Fibroblast of lung (primary cell): ENCODE data around the gene CELF2. TPM values are rescaled to one million over a fixed set of nuclear protein-coding genes. Genes with fewer than 3 reads are reported as not detected.

ENCODE experiments used
- DNase-seq, 2 donors: peaks; one replicate each; pipeline versions ENCODE4 v3.0.0 to v3.0.0-alpha.2; 2010; ENCODE audit warnings: low read depth in 2 of 2
- H2AFZ ChIP-seq: 2 replicates; pipeline ENCODE4 v1.5.1; 2012; ENCODE audit warnings: low read length, control low read depth, inconsistent platforms
- H3K27ac ChIP-seq: 2 replicates; pipeline ENCODE4 v1.5.1; 2011; ENCODE audit warnings: low read length, control low read depth; ENCODE audit not compliant: insufficient read depth
- H3K27me3 ChIP-seq: 2 replicates; pipeline ENCODE4 v1.5.1; 2011; ENCODE audit warnings: mild to moderate bottlenecking, low read length; ENCODE audit not compliant: control insufficient read depth, insufficient read depth
- H3K36me3 ChIP-seq: 2 replicates; pipeline ENCODE4 v1.5.1; 2011; ENCODE audit warnings: low read length; ENCODE audit not compliant: control insufficient read depth, insufficient read depth
- H3K4me1 ChIP-seq: 2 replicates; pipeline ENCODE4 v1.5.1; 2011; ENCODE audit warnings: low read length; ENCODE audit not compliant: control insufficient read depth, insufficient read depth; ENCODE audit errors: extremely low read depth
- H3K4me2 ChIP-seq: 2 replicates; pipeline ENCODE4 v1.5.1; 2011; ENCODE audit warnings: low read length, control low read depth; ENCODE audit not compliant: insufficient read depth; ENCODE audit errors: extremely low read depth
- H3K4me3 ChIP-seq, 4 experiments: fragments of 200-600 bp in 1 of 4; sonication (generic) in 1 of 4; replicated peaks in 1 of 4; 2 replicates each; pipeline ENCODE4 v1.5.1; 2011 to 2016; ENCODE audit warnings: low read length in 4 of 4, low read depth in 3 of 4, mild to moderate bottlenecking in 3 of 4, control low read depth in 2 of 4, inconsistent platforms in 1 of 4, mixed read lengths in 1 of 4; ENCODE audit not compliant: insufficient read depth in 1 of 4; ENCODE audit errors: control extremely low read depth in 1 of 4
- H3K79me2 ChIP-seq: 2 replicates; pipeline ENCODE4 v1.5.1; 2012; ENCODE audit warnings: mild to moderate bottlenecking, low read length, inconsistent platforms; ENCODE audit not compliant: control insufficient read depth, insufficient read depth
- H3K9ac ChIP-seq: 2 replicates; pipeline ENCODE4 v1.5.1; 2011; ENCODE audit warnings: mild to moderate bottlenecking, low read length, control low read depth; ENCODE audit not compliant: insufficient read depth
- H3K9me3 ChIP-seq: 2 replicates; pipeline ENCODE4 v1.5.1; 2012; ENCODE audit warnings: low read depth, low read length; ENCODE audit not compliant: control insufficient read depth, insufficient read depth
- H4K20me1 ChIP-seq: 2 replicates; pipeline ENCODE4 v1.5.1; 2011; ENCODE audit warnings: low read length; ENCODE audit not compliant: control insufficient read depth, insufficient read depth; ENCODE audit errors: extremely low read depth
- EZH2 ChIP-seq: IDR thresholded peaks from 2 replicates; pipeline ENCODE4 v1.5.1; 2012; ENCODE audit warnings: low read length, control low read depth, mild to moderate bottlenecking; ENCODE audit errors: missing control alignments
- polyA plus RNA-seq, 2 donors: library from polyadenylated mRNA; depleted of rRNA in 1 of 2; stranded (reverse) in 1 of 2; unstranded in 1 of 2; fragments of >200 nt; gene quantifications; 2 replicates each; pipeline ENCODE4 v1.2.1, GENCODE V29; 2011 to 2012; ENCODE audit warnings: missing spikeins in 1 of 2
- total RNA-seq: library from RNA; depleted of rRNA; stranded (reverse); fragments of >200 nt; gene quantifications from 2 replicates; pipeline ENCODE4 v1.2.1, GENCODE V29; 2014
- TF ChIP-seq, protein P1 (sequence below), 2 donors: IDR thresholded peaks in 1 of 2; conservative IDR thresholded peaks in 1 of 2; 1 replicate in 1 of 2; 2 replicates in 1 of 2; pipeline ENCODE4 v1.5.1; 2011 to 2012; ENCODE audit warnings: low read length in 2 of 2, control low read depth in 1 of 2, inconsistent platforms in 1 of 2, low read depth in 1 of 2, mild to moderate bottlenecking in 1 of 2

The CELF2 gene
- total and polyA plus RNA-seq, 2 donors (not counting 1 experiment from before 2014, with no cell fraction given): 16.9 to 25.1 TPM

GRCh38 chr10:11335167-11335652 is 317.5 kb downstream of the CELF2 start:
- H4K20me1 ChIP-seq: no peaks in the 10 kb centered on the region
- H3K9me3 ChIP-seq: no peaks in the 10 kb centered on the region
- TF ChIP-seq, protein P1, sequence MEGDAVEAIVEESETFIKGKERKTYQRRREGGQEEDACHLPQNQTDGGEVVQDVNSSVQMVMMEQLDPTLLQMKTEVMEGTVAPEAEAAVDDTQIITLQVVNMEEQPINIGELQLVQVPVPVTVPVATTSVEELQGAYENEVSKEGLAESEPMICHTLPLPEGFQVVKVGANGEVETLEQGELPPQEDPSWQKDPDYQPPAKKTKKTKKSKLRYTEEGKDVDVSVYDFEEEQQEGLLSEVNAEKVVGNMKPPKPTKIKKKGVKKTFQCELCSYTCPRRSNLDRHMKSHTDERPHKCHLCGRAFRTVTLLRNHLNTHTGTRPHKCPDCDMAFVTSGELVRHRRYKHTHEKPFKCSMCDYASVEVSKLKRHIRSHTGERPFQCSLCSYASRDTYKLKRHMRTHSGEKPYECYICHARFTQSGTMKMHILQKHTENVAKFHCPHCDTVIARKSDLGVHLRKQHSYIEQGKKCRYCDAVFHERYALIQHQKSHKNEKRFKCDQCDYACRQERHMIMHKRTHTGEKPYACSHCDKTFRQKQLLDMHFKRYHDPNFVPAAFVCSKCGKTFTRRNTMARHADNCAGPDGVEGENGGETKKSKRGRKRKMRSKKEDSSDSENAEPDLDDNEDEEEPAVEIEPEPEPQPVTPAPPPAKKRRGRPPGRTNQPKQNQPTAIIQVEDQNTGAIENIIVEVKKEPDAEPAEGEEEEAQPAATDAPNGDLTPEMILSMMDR (conservative IDR thresholded peaks at IDR 0.05 in 1 of 2, IDR thresholded peaks at IDR 0.05 in 1 of 2; ENCODE audit: low read depth in 1 of 2, low read length in 2 of 2): no peak
- no peak for TF ChIP-seq EZH2
- H3K4me3 ChIP-seq: no peak overlapping the region
- H3K4me1 ChIP-seq: no peaks in the 10 kb centered on the region
- no peaks in the 10 kb centered on the region for H3K79me2 ChIP-seq
- no peak overlapping the region for H3K4me2 ChIP-seq
- no peak overlapping the region for H3K9ac ChIP-seq
- H3K27me3 ChIP-seq: no peaks in the 10 kb centered on the region
- H2AFZ ChIP-seq: no peak overlapping the region
- H3K36me3 ChIP-seq: peaks cover 2% of the 10 kb centered on the region
- DNase-seq: peak in 1 of 2 donors; percentile 50
- no peak overlapping the region for H3K27ac ChIP-seq

DNA sequence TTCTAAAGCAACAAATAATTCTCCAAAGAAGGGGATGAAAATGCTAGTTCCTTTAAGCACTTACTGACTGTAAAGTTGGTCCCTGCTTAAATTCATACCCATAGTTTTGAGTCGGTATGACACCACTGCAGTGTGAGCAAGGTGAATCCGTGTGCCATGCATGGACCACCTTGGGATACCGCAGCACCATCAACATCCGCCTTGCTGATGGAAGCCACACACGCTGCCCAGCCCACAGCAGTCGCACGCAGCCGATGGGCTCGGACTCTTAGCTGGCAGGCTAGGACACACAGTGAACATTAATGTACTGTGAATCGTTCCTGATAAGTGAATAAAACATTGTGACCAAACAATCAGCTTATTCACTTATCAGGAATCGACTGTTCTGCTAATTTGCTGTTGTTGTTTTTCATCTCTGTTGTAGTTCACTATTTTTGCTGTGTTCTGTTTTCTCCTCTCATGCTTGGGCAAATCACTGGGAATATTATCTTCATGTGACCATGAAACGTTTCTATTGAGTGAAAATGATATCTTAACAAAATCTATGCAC is 318.3 kb downstream of the CELF2 start:
- DNase-seq: no peak
- Histone ChIP-seq H4K20me1 (no peaks in the 10 kb centered on the region), H2AFZ (no peak overlapping the region), H3K27me3 (no peaks in the 10 kb centered on the region), H3K4me3 (no peak overlapping the region), H3K9ac (no peak overlapping the region), H3K36me3 (peaks cover 2% of the 10 kb centered on the region), H3K79me2 (no peaks in the 10 kb centered on the region), H3K27ac (no peak overlapping the region), H3K4me2 (no peak overlapping the region), H3K4me1 (no peaks in the 10 kb centered on the region), H3K9me3 (no peaks in the 10 kb centered on the region)
- no peak for TF ChIP-seq EZH2
- TF ChIP-seq, protein P1 (conservative IDR thresholded peaks at IDR 0.05 in 1 of 2, IDR thresholded peaks at IDR 0.05 in 1 of 2; ENCODE audit: low read depth in 1 of 2, low read length in 2 of 2): no peak

- Histone ChIP-seq H3K36me3 (peaks cover 2% of the 10 kb centered on the region), H3K9me3 (no peaks in the 10 kb centered on the region), H3K79me2 (no peaks in the 10 kb centered on the region), H3K27ac (no peak overlapping the region), H2AFZ (no peak overlapping the region), H3K27me3 (no peaks in the 10 kb centered on the region), H3K9ac (no peak overlapping the region), H3K4me3 (no peak overlapping the region), H3K4me1 (no peaks in the 10 kb centered on the region), H4K20me1 (no peaks in the 10 kb centered on the region), H3K4me2 (no peak overlapping the region)
- TF ChIP-seq, protein P1 (conservative IDR thresholded peaks at IDR 0.05 in 1 of 2, IDR thresholded peaks at IDR 0.05 in 1 of 2; ENCODE audit: low read depth in 1 of 2, low read length in 2 of 2): no peak
- no peak for TF ChIP-seq EZH2
- DNase-seq: no peak
Measured at GRCh38 chr10:11336722-11337162, 319.1 kb downstream of the CELF2 start.
